Measurements from ENCODE around the gene RBPJ.
A peak's percentile ranks its signal among the peaks of the same experiment; 100 is the strongest.

The RBPJ gene

DNA sequence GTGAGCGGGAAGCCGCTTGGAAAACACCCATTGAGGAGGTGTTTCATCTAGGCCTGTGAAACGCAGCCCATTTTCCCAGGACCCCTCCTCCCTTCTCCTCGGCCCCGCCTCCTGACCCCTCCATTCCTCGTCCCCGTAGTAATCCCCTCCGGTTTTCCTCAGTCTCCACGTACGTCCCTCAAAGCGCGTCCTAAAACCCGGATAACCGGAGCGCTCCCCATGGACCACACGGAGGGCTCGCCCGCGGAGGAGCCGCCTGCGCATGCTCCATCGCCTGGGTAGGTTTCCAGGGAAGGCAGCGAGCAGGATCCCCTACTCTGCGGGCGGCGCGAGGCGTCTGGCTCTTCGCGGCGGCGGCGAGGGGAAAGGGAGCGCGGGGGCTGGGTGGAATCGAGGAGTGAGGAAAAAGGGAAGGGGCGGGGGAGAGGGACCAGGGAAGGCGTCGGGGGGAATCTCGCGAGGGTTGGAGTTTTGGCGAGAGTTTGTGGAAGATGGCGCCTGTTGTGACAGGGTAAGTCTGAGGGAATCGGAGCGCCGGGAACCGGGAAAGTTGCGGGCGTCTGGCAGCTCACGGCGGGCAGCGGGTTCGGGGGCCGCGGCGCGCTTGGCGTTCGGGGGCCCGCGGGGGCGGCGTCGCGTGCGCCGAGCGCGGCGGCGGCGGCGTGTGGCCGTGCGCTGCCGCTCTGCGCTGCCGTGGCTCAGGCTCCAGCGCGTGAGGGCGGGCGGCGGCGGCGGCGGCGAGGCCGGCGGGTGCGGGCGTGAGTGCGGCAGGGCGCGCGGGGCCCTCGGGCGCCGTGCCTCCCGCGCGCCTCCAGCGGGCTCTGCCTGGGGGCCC, at the start of gene RBPJ:
Gene RBPJ (plus strand): TSS at position 477 of the 835 bp plus-strand sequence. CDS start 15 bp downstream, at position 492.
- DNase-seq (ENCODE audit: low spot score), result peak; percentile 78

DNA sequence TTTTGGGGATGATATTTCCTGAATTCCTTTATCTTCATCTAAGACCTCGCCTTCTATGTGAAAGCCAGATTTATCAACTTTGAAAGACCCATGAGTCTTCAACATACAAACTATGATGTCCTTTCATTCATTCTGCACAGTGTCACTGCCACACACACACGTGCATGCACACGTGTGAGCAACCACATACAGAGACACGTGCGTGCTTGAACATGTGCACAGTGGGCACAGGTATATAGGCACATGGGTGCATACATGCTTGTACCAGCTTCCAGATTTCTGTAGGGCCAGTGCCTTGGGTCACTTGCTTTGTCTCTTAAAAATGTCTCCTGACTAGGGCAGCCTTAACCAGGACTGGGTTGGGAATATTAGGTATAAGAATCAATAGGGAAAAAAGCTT, 49.1 kb upstream of the RBPJ start:
- no peak for DNase-seq (ENCODE audit: low spot score)

DNA sequence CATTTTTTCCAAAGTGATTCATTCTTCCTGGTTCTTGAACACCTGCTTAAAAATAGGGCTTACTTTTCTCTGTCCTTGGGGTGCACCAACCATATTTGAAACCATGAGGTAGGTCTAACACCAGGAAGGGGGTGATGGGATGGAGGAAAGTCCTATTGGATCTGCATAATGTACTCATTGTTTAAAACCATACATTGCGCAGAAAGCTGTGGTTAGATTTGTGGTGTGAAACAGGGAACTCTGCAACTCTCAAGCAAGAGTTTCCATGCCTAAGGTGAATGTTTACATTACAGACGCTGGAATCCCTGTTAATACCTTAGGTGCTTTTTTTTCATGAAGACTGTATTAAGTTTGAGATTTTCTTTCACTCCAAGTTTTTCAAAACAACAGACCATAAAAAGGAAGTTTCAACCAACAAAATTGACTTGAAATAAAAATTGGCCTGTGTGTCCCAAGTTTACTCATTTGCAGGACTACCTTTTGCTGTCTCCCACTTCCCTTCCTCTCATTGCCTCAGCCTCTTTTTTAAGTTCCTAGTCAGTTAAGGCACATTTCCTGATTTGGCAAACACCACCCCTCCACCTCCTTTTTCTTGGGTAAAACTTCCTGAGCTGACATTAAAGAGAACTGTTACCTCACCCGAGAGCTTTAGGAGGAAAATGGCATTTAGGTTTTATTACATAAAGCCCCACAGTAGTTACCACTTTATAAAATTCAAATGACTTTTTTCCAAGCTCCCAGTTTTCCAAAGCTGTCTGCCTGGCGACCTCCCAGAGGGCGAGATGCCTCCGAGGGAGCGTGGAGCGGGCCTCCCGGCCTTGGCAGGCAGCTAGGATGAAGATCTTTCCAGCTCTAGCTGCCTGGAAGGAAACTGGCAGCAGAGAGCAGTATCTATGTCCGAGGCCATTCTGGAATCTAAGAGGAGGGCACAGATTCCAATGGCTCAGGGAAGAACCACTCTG, 47.9 kb upstream of the RBPJ start:
- no peak for DNase-seq (ENCODE audit: low spot score)

DNA sequence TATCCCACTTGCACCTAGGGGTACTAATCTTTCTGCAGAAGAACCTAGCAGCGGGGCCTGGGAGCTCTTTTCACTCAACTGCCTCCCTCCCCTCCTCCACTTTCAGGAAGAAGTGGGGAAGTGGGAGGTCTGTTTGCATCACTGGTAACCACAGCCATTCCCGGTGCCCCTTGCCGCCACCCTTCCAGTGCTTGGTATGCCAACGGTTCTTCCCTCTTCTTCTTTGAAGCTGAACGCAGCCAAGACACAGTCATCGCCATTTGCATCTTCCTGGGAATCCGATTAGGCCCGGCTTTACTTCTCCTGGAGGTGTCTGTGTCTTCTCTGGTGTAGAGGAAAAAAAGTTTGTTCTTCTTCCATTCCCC, 47.2 kb upstream of the RBPJ start:
- no peak for DNase-seq (ENCODE audit: low spot score)

DNA sequence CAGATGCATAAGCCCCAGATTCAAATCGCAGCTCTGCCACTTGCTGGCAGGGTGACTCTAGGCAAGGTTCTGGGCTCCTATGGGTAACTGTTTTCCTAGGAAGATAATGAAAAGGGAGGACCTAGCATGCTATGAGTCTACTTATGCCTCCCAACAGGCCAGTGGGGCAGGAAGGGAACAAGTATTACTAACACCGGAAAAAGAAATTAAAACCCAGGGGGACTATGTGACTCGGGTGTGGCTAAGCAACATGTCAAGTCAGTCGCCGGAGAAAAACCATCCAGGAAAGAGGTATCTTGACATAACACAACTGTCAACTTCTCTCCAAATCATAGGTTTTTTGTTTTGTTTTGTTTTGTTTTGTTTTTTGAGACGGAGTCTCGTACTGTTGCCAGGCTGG, 45.5 kb upstream of the RBPJ start:
- no peak for DNase-seq (ENCODE audit: low spot score)

DNA sequence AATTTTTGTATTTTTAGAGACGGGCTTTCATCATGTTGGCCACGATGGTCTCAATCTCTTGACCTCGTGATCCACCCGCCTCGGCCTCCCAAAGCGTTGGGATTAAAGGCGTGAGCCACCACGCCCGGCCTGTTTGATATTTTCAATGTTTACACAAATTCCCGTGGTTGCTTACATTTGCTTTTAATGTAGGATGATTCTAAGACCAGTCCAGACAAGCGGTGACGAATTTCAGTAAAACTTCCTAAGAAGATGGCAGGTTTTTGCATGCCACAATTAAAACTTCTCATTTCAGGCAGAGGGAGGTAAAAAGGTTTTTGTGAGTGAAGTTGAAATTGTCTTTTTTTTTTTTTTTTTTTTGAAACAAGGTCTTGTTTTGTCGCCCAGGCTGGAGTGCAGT, 41.4 kb upstream of the RBPJ start:
- DNase-seq (ENCODE audit: low spot score), result no peak

DNA sequence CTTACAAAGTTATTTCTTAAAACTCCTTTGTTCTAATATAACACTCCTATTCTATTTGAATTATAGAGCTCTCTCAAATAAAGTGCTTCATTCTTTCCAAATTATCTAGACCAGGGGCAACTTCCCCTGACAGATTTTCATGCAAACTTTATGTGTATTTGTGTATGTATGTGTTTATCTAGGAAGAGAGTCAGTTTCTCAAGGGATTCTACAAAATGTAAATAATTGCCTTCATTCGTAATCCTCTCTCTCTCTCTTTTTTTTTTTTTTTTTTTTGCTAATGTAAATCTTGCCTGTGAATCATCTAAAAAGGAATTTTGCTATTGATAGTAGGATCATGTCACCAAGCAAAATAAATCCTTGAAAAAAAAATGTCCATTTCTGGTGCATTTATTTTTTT, 38.9 kb upstream of the RBPJ start:
- DNase-seq (ENCODE audit: low spot score), result no peak

DNA sequence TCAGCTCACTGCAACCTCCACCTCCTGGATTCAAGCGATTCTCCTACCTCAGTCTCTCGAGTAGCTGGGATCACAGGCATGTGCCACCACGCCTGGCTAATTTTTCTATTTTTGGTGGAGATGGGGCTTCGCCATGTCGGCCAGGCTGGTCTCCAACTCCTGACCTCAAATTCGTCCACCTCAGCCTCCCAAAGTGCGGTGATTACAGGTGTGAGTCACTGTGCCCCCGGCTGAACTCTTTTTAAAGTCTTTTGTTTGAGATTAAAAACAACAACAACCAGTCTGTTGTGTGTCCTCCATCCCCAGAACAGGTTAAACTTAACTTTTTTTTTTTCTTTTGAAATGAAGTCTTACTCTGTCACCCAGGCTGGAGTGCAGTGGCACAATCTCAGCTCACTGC, 36.3 kb upstream of the RBPJ start:
- no peak for DNase-seq (ENCODE audit: low spot score)

DNA sequence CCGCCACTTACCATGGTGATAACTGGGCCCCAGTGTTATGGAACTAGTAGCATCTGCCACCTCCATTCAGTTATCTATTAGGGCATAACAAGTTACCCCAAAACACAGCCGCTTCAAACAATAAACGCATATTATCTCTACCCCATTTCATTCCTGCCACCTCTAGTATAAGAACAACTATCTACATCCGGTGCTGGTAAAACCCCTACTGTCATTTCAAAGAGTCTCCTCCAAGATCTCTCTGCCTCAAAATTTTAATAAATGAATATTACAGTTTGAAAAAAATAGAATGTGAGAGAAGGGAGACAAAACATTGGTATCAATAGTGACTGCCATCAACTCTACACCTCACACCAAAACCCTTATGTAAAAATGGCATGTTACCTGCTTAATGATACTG, 35.5 kb upstream of the RBPJ start:
- DNase-seq (ENCODE audit: low spot score), result no peak

DNA sequence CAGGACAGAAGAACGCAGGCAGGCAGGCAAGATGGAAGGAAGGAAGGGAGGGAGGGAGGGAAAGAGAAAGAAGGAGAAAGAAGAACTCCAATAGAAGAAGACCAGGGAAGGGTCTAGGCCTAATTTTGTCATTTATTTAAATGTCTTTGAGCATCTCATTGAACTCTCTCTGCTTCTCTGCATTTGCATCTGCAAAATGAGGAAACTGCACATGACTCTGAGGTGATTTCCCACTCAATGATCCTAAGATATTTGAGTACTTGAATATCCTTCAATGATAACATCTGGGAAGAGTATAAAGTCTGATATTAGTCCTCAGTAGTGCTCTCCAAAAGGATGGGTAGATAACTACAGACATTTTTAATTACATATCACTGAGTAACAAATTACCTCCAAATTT, 33.1 kb upstream of the RBPJ start:
- no peak for DNase-seq (ENCODE audit: low spot score)

DNA sequence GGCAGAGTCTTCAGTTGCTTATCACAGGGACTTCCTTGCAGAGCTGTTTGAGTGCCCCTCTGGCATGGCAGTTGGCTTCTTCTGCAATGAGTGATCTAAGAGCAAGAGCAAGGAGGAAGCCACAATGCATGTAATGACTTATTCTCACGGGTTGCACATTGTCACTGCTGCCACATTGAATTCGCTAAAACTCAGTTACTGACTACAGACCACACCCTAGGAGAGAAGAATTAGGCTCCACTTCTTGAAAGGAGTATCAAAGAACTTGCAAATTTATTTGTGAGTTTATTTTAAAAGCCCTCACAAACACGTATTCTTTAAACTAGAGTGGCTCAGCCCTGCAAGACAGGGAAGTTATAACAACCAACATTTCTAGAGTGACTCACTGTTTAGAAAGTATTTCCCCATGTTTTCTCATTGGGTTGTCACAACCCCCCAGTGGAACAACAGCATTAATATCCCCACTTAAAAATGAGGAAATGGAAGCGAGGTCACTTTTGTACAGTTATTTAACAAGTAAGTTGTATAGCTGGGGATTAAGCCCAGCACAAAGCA, 32.4 kb upstream of the RBPJ start:
- DNase-seq (ENCODE audit: low spot score), result no peak

DNA sequence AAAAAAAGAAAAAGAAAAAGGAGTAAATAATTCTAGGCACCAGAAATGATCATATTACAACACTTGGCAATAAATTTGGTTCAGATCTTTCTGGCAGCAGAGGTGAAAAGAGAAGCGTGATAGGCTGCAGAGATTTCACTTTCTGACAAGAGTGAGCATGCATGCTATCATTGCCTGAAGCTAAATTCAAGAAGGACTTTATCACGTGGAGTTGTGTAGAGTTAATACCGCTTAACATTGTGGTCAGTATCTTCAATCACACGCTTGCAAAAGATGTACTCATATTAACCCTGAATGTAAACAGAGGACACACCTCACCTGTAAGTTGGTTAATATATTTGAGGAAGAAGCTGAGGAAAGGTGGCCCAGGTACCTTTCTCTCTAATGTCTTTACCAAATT, 31.4 kb upstream of the RBPJ start:
- DNase-seq (ENCODE audit: low spot score), result no peak

DNA sequence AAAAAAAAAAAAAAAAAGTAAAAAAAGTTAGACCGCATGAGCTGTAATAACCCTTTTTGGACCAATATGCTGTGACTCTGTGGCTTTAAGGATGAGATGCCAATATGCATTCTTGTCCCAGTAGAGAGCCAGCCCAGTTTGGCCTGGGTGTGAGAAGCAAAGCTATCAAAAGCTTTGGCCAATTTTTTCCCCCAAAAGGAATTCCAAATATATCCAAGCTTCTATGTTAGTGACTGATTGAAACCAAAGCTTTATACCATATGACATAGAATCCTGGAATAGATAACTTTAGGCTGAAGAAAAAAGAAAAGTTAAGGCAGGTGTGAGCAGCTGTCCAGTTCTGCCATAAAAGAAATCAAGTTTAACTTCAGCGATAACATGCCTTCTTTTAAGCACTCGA, 30.5 kb upstream of the RBPJ start:
- no peak for DNase-seq (ENCODE audit: low spot score)

DNA sequence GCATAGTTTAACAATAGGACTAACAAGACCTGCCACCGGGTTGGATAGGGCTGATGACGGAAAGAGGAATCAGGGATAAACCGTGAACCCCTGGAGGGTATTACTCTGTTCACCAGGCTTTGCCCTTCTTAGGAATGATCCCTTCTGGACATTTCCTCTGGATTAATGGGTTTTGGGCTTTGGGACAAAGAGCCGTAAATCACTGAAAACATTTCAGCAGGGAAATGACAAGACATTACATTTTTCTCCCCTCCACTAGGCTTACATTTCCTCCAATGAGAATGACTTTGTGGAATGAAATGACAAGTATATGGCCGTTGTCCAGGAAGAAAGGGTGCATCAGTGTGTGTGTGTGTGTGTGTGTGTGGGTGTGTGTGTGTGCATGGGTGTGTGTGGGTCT, 25.9 kb upstream of the RBPJ start:
- no peak for DNase-seq (ENCODE audit: low spot score)

DNA sequence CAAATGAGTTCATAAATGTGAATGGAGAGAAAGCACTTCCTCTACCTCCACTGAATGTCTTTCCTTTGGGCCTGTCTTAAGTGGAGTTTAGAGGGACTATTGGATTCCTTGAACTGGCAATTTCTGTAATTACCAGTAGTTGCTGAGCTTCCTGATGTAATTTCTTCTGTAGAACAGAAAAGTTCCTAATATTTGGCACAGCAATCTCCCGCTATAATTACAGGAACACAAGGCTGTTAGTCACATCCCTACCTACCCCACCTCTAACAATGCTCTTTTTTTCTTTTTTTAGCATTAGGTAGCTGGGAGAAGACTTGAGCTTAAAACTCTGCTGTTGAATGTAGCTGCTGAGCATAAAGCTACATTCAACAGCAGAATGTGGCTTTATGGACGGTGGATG, 24.8 kb upstream of the RBPJ start:
- DNase-seq (ENCODE audit: low spot score), result no peak

DNA sequence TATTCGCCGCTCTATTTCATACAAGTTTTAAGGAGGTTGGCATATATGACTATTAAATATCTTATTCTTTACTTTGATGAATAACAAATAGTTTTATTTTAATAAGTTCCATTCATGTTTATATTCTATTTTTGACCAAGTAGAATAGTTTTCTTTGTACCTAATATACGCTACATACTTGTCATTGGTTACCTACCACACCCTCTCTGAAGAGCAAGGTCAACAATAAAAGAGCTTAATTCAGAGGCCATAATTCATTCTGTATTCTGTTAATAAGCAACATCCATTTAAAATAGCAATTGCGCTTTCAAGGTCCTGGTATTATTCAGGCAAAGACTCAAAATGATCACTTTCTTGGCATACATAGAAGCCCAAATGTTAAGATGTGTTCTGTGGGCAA, 24.3 kb upstream of the RBPJ start:
- no peak for DNase-seq (ENCODE audit: low spot score)

DNA sequence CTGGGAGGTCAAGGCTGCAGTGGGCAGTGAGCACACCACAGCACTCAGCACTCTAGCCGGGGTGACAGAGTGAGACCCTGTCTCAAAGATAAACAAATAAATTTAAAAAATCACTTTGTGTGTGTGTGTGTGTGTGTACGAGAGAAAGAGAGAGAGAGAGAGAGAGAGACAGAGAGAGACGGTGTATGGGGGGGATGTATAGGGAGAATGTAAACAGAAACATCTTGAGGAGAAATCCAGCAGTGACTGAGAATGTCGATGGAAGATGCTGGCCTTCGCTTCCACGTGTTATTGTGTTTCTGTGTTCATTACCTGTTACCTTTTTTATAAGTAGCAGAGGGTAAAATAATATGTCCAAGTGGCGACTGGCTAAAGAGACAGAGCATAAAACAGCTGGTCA, 23.6 kb upstream of the RBPJ start:
- no peak for DNase-seq (ENCODE audit: low spot score)

DNA sequence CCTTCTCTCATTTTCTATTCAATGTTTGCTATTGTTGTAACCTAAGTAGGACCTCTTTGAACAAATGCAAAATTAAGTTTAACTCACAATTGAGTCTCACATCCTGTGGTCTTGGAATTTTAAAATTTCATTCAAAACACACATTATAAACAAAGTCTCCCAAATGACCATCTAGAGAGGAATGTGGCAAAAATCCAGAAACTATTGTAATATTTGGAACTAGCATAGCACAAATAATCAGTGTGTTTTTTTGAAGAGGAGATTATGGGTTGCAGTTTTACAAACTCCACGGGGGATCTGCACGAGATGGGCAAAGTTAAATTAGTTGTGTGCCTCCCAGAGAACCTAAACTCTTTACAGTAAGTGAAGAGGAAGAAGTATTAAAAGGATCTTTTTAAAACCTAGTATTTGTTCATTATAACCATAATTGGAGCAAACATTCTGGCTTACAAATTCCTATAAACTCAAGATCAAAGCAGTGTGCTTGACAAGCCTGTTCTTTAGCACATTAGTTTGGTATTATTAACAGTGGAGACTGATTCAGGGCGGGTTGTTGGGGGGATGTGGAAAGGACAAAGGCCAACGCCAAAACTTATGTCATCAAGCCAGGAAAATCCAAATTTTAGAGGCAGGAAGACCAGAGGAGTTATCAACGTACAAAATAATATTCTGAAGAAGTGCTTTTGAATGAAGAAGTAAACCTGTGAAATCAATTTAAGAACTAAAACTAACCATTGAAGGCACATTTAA, 22.4 kb upstream of the RBPJ start:
- no peak for DNase-seq (ENCODE audit: low spot score)

DNA sequence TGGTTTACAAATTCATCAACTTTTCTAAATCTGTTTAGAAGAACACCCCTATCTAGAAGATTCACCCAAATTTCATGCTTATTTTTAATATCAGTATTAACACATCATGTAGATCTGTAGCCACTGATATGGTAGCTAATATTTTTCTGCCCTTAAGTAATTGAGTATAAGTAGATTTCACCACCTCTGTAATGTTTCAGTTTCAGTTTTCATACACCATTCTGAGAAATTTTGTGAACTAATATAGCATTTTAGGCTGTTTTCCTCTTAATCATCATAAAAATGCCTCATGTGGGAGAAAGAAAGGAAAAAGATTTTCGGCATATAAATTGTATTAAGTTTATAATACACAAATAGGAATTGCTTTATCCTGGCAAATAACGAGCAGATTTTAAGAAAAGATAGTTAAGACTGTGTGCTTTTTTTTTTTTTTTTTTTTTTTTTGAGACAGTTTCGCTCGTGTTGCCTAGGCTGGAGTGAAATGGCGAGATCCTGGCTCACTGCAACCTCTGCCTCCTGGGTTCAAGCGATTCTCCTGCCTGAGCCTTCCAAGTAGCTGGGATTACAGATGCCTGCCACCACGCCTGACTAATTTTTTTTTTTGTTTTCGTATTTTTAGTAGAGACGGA, 21.4 kb upstream of the RBPJ start:
- DNase-seq (ENCODE audit: low spot score), result no peak

DNA sequence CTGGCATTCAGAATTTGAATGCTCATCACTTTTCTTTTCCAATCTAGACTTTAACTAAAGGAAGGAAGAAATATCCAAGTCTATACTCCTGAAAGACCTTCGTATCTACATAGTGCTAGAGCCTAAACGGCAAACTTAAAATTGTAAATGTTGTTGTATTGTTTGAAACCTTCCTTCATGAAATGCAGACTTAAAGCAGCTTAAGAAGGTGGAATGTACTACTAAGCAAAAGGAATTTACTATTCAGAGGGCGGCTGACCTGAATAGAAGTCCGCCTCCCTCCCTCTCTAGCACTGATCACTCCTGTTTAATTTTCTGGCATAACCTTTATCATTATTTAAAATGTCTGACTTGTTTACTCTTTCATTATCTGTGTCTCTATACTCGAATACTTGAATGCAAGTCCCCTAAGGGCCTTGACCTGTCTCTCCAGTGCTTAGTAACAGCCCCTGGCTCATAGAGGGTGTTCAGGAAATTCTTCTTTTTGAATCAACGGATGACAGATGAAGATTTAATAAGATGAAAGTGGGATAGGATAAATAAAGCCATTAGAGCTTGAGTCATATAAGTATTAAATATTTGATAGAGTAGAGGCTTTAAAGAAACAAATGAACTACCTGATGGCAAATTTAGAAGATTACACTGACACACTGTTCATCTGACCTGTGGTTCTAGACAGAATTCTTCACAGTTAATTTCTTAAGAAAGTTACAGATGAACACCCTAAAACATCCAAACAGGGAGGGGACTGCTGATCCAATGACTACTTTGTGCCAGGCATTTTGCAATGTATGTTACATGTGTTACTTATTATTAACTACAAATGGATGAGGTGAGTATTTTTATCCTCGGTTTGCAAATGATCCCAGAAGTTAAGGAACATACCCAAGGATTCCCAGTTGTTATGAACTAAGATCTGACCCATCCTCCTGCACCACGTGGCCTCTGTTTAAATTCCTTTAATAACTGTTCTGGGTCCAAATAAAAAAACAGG, 20.2 kb upstream of the RBPJ start:
- DNase-seq (ENCODE audit: low spot score), result no peak
